OCI-LY1 (cell line): Measurements from ENCODE around the gene INTS7.

Experiments
- H2AFZ ChIP-seq: fragments of 200-600 bp; sonication (generic), shearing (Covaris generic); 2 replicates; pipeline ENCODE4 v1.6.0; 2014; ENCODE audit warnings: antibody characterized with exemption, mild to moderate bottlenecking, low read length
- H3F3A ChIP-seq: fragments of 200-600 bp; sonication (generic), shearing (Covaris generic); 2 replicates; pipeline ENCODE4 v1.6.0; 2014; ENCODE audit warnings: mild to moderate bottlenecking, antibody characterized with exemption, low read length, moderate library complexity; ENCODE audit not compliant: insufficient read depth
- H3K27ac ChIP-seq: fragments of 200-600 bp; sonication (generic); 2 replicates; pipeline ENCODE4 v1.5.1; 2014; ENCODE audit warnings: low read length, mixed run types, mild to moderate bottlenecking, low read depth; ENCODE audit not compliant: poor library complexity, severe bottlenecking
- H3K27me3 ChIP-seq: fragments of 200-600 bp; sonication (generic); 2 replicates; pipeline ENCODE4 v1.6.0; 2014; ENCODE audit warnings: antibody characterized with exemption, mild to moderate bottlenecking, low read length, moderate library complexity; ENCODE audit not compliant: insufficient read depth
- H3K36me3 ChIP-seq: fragments of 200-600 bp; sonication (generic); 2 replicates; pipeline ENCODE4 v1.6.1; 2014; ENCODE audit warnings: mild to moderate bottlenecking, antibody characterized with exemption, low read length, moderate library complexity, mixed read lengths; ENCODE audit not compliant: insufficient read depth
- H3K4me1 ChIP-seq: fragments of 200-600 bp; sonication (generic); 2 replicates; pipeline ENCODE4 v1.5.1; 2014; ENCODE audit warnings: mild to moderate bottlenecking, low read length, moderate library complexity; ENCODE audit not compliant: insufficient read depth, severe bottlenecking
- H3K4me2 ChIP-seq: fragments of 200-600 bp; sonication (generic), shearing (Covaris generic); 2 replicates; pipeline ENCODE4 v1.6.1; 2014; ENCODE audit warnings: low read length
- H3K4me3 ChIP-seq: fragments of 200-600 bp; sonication (generic); 2 replicates; pipeline ENCODE4 v1.5.1; 2014; ENCODE audit warnings: low read length, low read depth, mild to moderate bottlenecking, mixed read lengths; ENCODE audit not compliant: poor library complexity, severe bottlenecking
- H3K79me2 ChIP-seq: fragments of 200-600 bp; shearing (Covaris generic); 2 replicates; pipeline ENCODE4 v1.6.1; 2016; ENCODE audit warnings: mixed run types, low read length, mixed read lengths; ENCODE audit not compliant: insufficient read depth
- H3K9ac ChIP-seq: fragments of 200-600 bp; sonication (generic), shearing (Covaris generic); 2 replicates; pipeline ENCODE4 v1.6.1; 2014; ENCODE audit warnings: mild to moderate bottlenecking, low read length, mixed read lengths
- H3K9me2 ChIP-seq: fragments of 200-600 bp; sonication (generic), shearing (Covaris generic); 2 replicates; pipeline ENCODE4 v1.6.1; 2014; ENCODE audit warnings: low read depth, mild to moderate bottlenecking, low read length, mixed read lengths
- H3K9me3 ChIP-seq: fragments of 200-600 bp; shearing (Covaris generic); 2 replicates; pipeline ENCODE4 v1.6.1; 2014; ENCODE audit warnings: low read length, mixed read lengths
- H4K20me1 ChIP-seq: fragments of 200-600 bp; sonication (generic), shearing (Covaris generic); 2 replicates; pipeline ENCODE4 v1.6.0; 2016; ENCODE audit warnings: mild to moderate bottlenecking, low read length; ENCODE audit not compliant: insufficient read depth
- EZH2 ChIP-seq: fragments of 200-600 bp; sonication (generic), shearing (Covaris generic); IDR thresholded peaks from 2 replicates; pipeline ENCODE4 v1.8.0; 2017; ENCODE audit warnings: borderline replicate concordance, mixed run types, mild to moderate bottlenecking, antibody characterized with exemption, low read length, moderate library complexity, mixed read lengths
- TF ChIP-seq, protein P1 (sequence below): fragments of 200-600 bp; sonication (generic), shearing (Covaris generic); IDR thresholded peaks from 2 replicates; pipeline ENCODE4 v1.5.1; 2017; ENCODE audit warnings: mild to moderate bottlenecking, antibody characterized with exemption, low read length, moderate library complexity, mixed read lengths

The INTS7 gene

DNA sequence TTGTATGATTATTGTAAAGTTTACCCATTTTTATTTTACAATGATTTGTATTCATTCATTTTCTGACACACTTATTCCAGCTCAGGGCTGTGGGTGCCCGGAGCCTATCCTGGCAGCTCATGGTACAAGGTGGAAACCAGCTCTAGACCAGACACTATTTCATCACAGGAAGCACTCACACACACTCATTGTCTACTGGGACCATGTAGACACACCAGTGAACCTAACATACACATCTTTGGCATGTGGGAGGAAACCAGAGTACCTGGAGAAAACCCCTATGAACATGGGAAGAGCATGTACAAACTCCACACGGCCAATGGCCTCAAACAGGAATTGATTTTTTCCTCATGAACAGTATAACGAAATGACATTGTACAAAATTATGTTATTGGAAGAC, 2.5 kb upstream of the INTS7 start:
- TF ChIP-seq, protein P1, sequence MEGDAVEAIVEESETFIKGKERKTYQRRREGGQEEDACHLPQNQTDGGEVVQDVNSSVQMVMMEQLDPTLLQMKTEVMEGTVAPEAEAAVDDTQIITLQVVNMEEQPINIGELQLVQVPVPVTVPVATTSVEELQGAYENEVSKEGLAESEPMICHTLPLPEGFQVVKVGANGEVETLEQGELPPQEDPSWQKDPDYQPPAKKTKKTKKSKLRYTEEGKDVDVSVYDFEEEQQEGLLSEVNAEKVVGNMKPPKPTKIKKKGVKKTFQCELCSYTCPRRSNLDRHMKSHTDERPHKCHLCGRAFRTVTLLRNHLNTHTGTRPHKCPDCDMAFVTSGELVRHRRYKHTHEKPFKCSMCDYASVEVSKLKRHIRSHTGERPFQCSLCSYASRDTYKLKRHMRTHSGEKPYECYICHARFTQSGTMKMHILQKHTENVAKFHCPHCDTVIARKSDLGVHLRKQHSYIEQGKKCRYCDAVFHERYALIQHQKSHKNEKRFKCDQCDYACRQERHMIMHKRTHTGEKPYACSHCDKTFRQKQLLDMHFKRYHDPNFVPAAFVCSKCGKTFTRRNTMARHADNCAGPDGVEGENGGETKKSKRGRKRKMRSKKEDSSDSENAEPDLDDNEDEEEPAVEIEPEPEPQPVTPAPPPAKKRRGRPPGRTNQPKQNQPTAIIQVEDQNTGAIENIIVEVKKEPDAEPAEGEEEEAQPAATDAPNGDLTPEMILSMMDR = no peak
- no peak for TF ChIP-seq EZH2
- H3K9ac ChIP-seq = no peak overlapping the region; the same call in 1 of the 2 replicates

GRCh38 chr1:212035835-212036605, 663 bp upstream of the INTS7 start:
- Histone ChIP-seq H3K9me3 (no peaks in the 10 kb centered on the region), H3K9me2 (no peaks in the 10 kb centered on the region), H2AFZ (no peak overlapping the region), H3K36me3 (peaks cover 41% of the 10 kb centered on the region), H3K27me3 (no peaks in the 10 kb centered on the region), H4K20me1 (no peaks in the 10 kb centered on the region), H3K79me2 (peaks cover 81% of the 10 kb centered on the region), H3K27ac (peak overlapping the region; percentile 81), H3F3A (no peaks in the 10 kb centered on the region), H3K4me2 (peak overlapping the region; percentile 86), H3K4me1 (peaks cover 71% of the 10 kb centered on the region), H3K9ac (peak overlapping the region; percentile 85), H3K4me3 (peak overlapping the region; percentile 89)
- TF ChIP-seq EZH2 = no peak
- TF ChIP-seq, protein P1 = no peak

More for the DNA sequence above, 2.5 kb upstream of the INTS7 start:
- Histone ChIP-seq H3K27me3 (no peaks in the 10 kb centered on the region), H3K9me2 (no peaks in the 10 kb centered on the region), H3F3A (no peaks in the 10 kb centered on the region), H3K4me1 (peaks cover 58% of the 10 kb centered on the region), H3K36me3 (peaks cover 46% of the 10 kb centered on the region), H3K79me2 (peaks cover 83% of the 10 kb centered on the region), H3K27ac (no peak overlapping the region), H3K4me3 (peak overlapping the region; percentile 89), H2AFZ (no peak overlapping the region), H3K4me2 (peak overlapping the region; percentile 86), H3K9me3 (no peaks in the 10 kb centered on the region), H4K20me1 (no peaks in the 10 kb centered on the region)

GRCh38 chr1:212034516-212035122, 738 bp downstream of the INTS7 start:
- Histone ChIP-seq H3K9ac (peak overlapping the region; percentile 80), H2AFZ (no peak overlapping the region), H3F3A (no peaks in the 10 kb centered on the region), H3K4me1 (peaks cover 71% of the 10 kb centered on the region), H4K20me1 (no peaks in the 10 kb centered on the region), H3K27me3 (no peaks in the 10 kb centered on the region), H3K4me3 (peak overlapping the region; percentile 89), H3K4me2 (peak overlapping the region; percentile 86), H3K36me3 (peaks cover 34% of the 10 kb centered on the region), H3K9me2 (no peaks in the 10 kb centered on the region), H3K79me2 (peaks cover 79% of the 10 kb centered on the region), H3K9me3 (no peaks in the 10 kb centered on the region), H3K27ac (peak overlapping the region; percentile 81)
- TF ChIP-seq EZH2 = no peak
- TF ChIP-seq, protein P1 = no peak
